ENCODE measurements around the gene DZIP1L.
"Not testable (repeated sequence)": the region's sequence is repeated elsewhere in the genome, so short reads cannot be mapped to it uniquely, and the experiment has no call there.

Gene DZIP1L

GRCh38 chr3:138114988-138115971, at the start of gene DZIP1L:
TSS of gene DZIP1L (minus strand) at chr3:138115608. CDS start at chr3:138103971, 11,637 bp downstream.
- Histone ChIP-seq H3K4me1 (peaks cover 5% of the 10 kb centered on the region), H3K9me3 (no peaks in the 10 kb centered on the region; the same call in 1 of the 2 replicates), H3K4me3 (peak within 1 kb of the TSS; percentile 90), H3K36me3 (replicated peaks) (peaks cover 11% of the 10 kb centered on the region), H3K27me3 (ENCODE audit: low read depth) (no peaks in the 10 kb centered on the region)
- in situ Hi-C loops (cut with MboI; ENCODE audit: low sequenced_read_pairs) = loop anchor here (5.0 kb wide), 1 partner anchor 48 kb away; no protein-coding TSS in a partner anchor
- peak; percentile 89 to 91 for DNase-seq (ENCODE audit: low spot score in 2 of 2)

- H3K4me3 ChIP-seq = no peak overlapping the region
- H3K36me3 ChIP-seq (replicated peaks) = peaks cover 50% of the 10 kb centered on the region
- H3K27me3 ChIP-seq (ENCODE audit: low read depth) = no peaks in the 10 kb centered on the region
- DNase-seq (ENCODE audit: low spot score in 2 of 2) = no peak
- no peaks in the 10 kb centered on the region for H3K4me1 ChIP-seq
- in situ Hi-C loops (cut with MboI; ENCODE audit: low sequenced_read_pairs) = no loop called here
- no peaks in the 10 kb centered on the region for H3K9me3 ChIP-seq
Observed at GRCh38 chr3:138165061-138165460, 49.7 kb upstream of the DZIP1L start.

GRCh38 chr3:138157743-138158142, 42.3 kb upstream of the DZIP1L start:
- Histone ChIP-seq H3K27me3 (ENCODE audit: low read depth) (no peaks in the 10 kb centered on the region), H3K4me3 (no peak overlapping the region), H3K4me1 (no peaks in the 10 kb centered on the region), H3K36me3 (replicated peaks) (peaks cover 12% of the 10 kb centered on the region), H3K9me3 (no peaks in the 10 kb centered on the region)
- no peak for DNase-seq (ENCODE audit: low spot score in 2 of 2)
- in situ Hi-C loops (cut with MboI; ENCODE audit: low sequenced_read_pairs) = no loop called here

- Histone ChIP-seq H3K4me1 (no peaks in the 10 kb centered on the region), H3K36me3 (replicated peaks) (no peaks in the 10 kb centered on the region), H3K4me3 (no peak overlapping the region), H3K9me3 (no peaks in the 10 kb centered on the region), H3K27me3 (ENCODE audit: low read depth) (no peaks in the 10 kb centered on the region)
- in situ Hi-C loops (cut with MboI; ENCODE audit: low sequenced_read_pairs) = no loop called here
- no peak for DNase-seq (ENCODE audit: low spot score in 2 of 2)
Observed at GRCh38 chr3:138154534-138154933, 39.1 kb upstream of the DZIP1L start.

- Histone ChIP-seq H3K9me3 (no peaks in the 10 kb centered on the region; the same call in 1 of the 2 replicates), H3K4me1 (no peaks in the 10 kb centered on the region), H3K4me3 (no peak overlapping the region), H3K36me3 (replicated peaks) (no peaks in the 10 kb centered on the region), H3K27me3 (ENCODE audit: low read depth) (peaks cover 6% of the 10 kb centered on the region; the same call in 1 of the 2 replicates)
- DNase-seq (ENCODE audit: low spot score in 2 of 2) = no peak
- in situ Hi-C loops (cut with MboI; ENCODE audit: low sequenced_read_pairs) = no loop called here
Observed at GRCh38 chr3:138148503-138148902, 33.1 kb upstream of the DZIP1L start.

- H3K4me1 ChIP-seq; H3K36me3 ChIP-seq (replicated peaks); H3K9me3 ChIP-seq; DNase-seq (ENCODE audit: low spot score in 2 of 2); in situ Hi-C loops (cut with MboI; ENCODE audit: low sequenced_read_pairs); H3K4me3 ChIP-seq; H3K27me3 ChIP-seq (ENCODE audit: low read depth): not testable (repeated sequence)
Observed at GRCh38 chr3:138142181-138142580, 26.8 kb upstream of the DZIP1L start.

GRCh38 chr3:138140940-138141339, 25.5 kb upstream of the DZIP1L start:
- in situ Hi-C loops (cut with MboI; ENCODE audit: low sequenced_read_pairs) = no loop called here
- H3K4me3 ChIP-seq = no peak overlapping the region
- no peak for DNase-seq (ENCODE audit: low spot score in 2 of 2)

GRCh38 chr3:138139691-138140090, 24.3 kb upstream of the DZIP1L start:
- H3K9me3 ChIP-seq = no peaks in the 10 kb centered on the region; the same call in 1 of the 2 replicates
- in situ Hi-C loops (cut with MboI; ENCODE audit: low sequenced_read_pairs) = no loop called here

More at GRCh38 chr3:138140940-138141339, 25.5 kb upstream of the DZIP1L start:
- no peaks in the 10 kb centered on the region for H3K4me1 ChIP-seq
- no peaks in the 10 kb centered on the region; the same call in 1 of the 2 replicates for H3K9me3 ChIP-seq
- peaks cover 4% of the 10 kb centered on the region; the same call in 1 of the 2 replicates for H3K27me3 ChIP-seq (ENCODE audit: low read depth)
- H3K36me3 ChIP-seq (replicated peaks) = no peaks in the 10 kb centered on the region

GRCh38 chr3:138137861-138138260, 22.5 kb upstream of the DZIP1L start:
- Histone ChIP-seq H3K4me1 (no peaks in the 10 kb centered on the region), H3K27me3 (ENCODE audit: low read depth) (no peaks in the 10 kb centered on the region), H3K36me3 (replicated peaks) (no peaks in the 10 kb centered on the region), H3K9me3 (no peaks in the 10 kb centered on the region), H3K4me3 (no peak overlapping the region)
- in situ Hi-C loops (cut with MboI; ENCODE audit: low sequenced_read_pairs) = no loop called here
- DNase-seq (ENCODE audit: low spot score in 2 of 2) = no peak

More at GRCh38 chr3:138139691-138140090, 24.3 kb upstream of the DZIP1L start:
- DNase-seq (ENCODE audit: low spot score in 2 of 2) = no peak
- Histone ChIP-seq H3K27me3 (ENCODE audit: low read depth) (peaks cover 4% of the 10 kb centered on the region; the same call in 1 of the 2 replicates), H3K4me1 (no peaks in the 10 kb centered on the region), H3K36me3 (replicated peaks) (no peaks in the 10 kb centered on the region), H3K4me3 (no peak overlapping the region)

GRCh38 chr3:138136201-138136600, 20.8 kb upstream of the DZIP1L start:
- Histone ChIP-seq H3K9me3 (no peaks in the 10 kb centered on the region), H3K36me3 (replicated peaks) (no peaks in the 10 kb centered on the region), H3K4me1 (no peaks in the 10 kb centered on the region), H3K27me3 (ENCODE audit: low read depth) (peaks cover 10% of the 10 kb centered on the region), H3K4me3 (no peak overlapping the region)
- DNase-seq (ENCODE audit: low spot score in 2 of 2) = no peak
- in situ Hi-C loops (cut with MboI; ENCODE audit: low sequenced_read_pairs) = no loop called here

GRCh38 chr3:138135833-138136194, 20.4 kb upstream of the DZIP1L start:
- no peaks in the 10 kb centered on the region for H3K9me3 ChIP-seq
- in situ Hi-C loops (cut with MboI; ENCODE audit: low sequenced_read_pairs) = no loop called here
- H3K4me3 ChIP-seq = no peak overlapping the region
- no peak for DNase-seq (ENCODE audit: low spot score in 2 of 2)
- H3K27me3 ChIP-seq (ENCODE audit: low read depth) = peaks cover 10% of the 10 kb centered on the region
- H3K36me3 ChIP-seq (replicated peaks) = no peaks in the 10 kb centered on the region
- no peaks in the 10 kb centered on the region for H3K4me1 ChIP-seq

GRCh38 chr3:138135146-138135832, 19.9 kb upstream of the DZIP1L start:
- Histone ChIP-seq H3K4me1 (no peaks in the 10 kb centered on the region), H3K36me3 (replicated peaks) (no peaks in the 10 kb centered on the region), H3K27me3 (ENCODE audit: low read depth) (peaks cover 10% of the 10 kb centered on the region), H3K4me3 (no peak overlapping the region), H3K9me3 (no peaks in the 10 kb centered on the region)
- in situ Hi-C loops (cut with MboI; ENCODE audit: low sequenced_read_pairs) = no loop called here
- no peak for DNase-seq (ENCODE audit: low spot score in 2 of 2)

GRCh38 chr3:138132239-138132638, 16.8 kb upstream of the DZIP1L start, which contains the start of gene A4GNT:
TSS of gene A4GNT (minus strand) at chr3:138132390. CDS start at chr3:138131256, 1,134 bp downstream.
- DNase-seq (ENCODE audit: low spot score in 2 of 2) = no peak
- in situ Hi-C loops (cut with MboI; ENCODE audit: low sequenced_read_pairs) = no loop called here
- Histone ChIP-seq H3K9me3 (no peaks in the 10 kb centered on the region), H3K4me1 (no peaks in the 10 kb centered on the region), H3K36me3 (replicated peaks) (no peaks in the 10 kb centered on the region), H3K27me3 (ENCODE audit: low read depth) (peaks cover 10% of the 10 kb centered on the region), H3K4me3 (no peak within 1 kb of the TSS)

All from HAP-1 (cell line).